DND-41 (cell line): ENCODE data around the gene TTC5.

Source experiments
- ATAC-seq: fragments of 200-7000 bp; cut with Tn5 transposase; 3 replicates; pipeline ENCODE4 v1.9.1; 2021; ENCODE audit warnings: low read depth; ENCODE audit not compliant: insufficient read depth
- DNase-seq: peaks from one replicate; pipeline ENCODE4 v3.0.0-alpha.2; 2020
- H2AFZ ChIP-seq: 2 replicates; pipeline ENCODE4 v1.6.0; 2012; ENCODE audit warnings: low read depth, low read length
- H3K27ac ChIP-seq: 2 replicates; pipeline ENCODE4 v1.5.1; 2012; ENCODE audit warnings: low read length, inconsistent platforms
- H3K27me3 ChIP-seq: fragments of 200-600 bp; sonication (generic); 2 replicates; pipeline ENCODE4 v1.6.0; 2012; ENCODE audit warnings: low read length, mild to moderate bottlenecking, inconsistent platforms; ENCODE audit not compliant: insufficient read depth, poor library complexity
- H3K36me3 ChIP-seq: 2 replicates; pipeline ENCODE4 v1.5.1; 2012; ENCODE audit warnings: low read length, inconsistent platforms; ENCODE audit not compliant: insufficient read depth
- H3K4me1 ChIP-seq: 2 replicates; pipeline ENCODE4 v1.5.1; 2012; ENCODE audit warnings: mild to moderate bottlenecking, low read length; ENCODE audit not compliant: insufficient read depth
- H3K4me2 ChIP-seq: 2 replicates; pipeline ENCODE4 v1.6.0; 2012; ENCODE audit warnings: mild to moderate bottlenecking, moderate library complexity, low read length, inconsistent platforms; ENCODE audit not compliant: insufficient read depth
- H3K4me3 ChIP-seq, 2 experiments: fragments of 200-600 bp in 1 of 2; shearing (Covaris generic) in 1 of 2; 2 replicates each; pipeline ENCODE4 v1.5.1; 2012 to 2016; ENCODE audit warnings: inconsistent platforms in 2 of 2, low read length in 2 of 2, mild to moderate bottlenecking in 2 of 2, low read depth in 1 of 2, moderate library complexity in 1 of 2
- H3K79me2 ChIP-seq: 2 replicates; pipeline ENCODE4 v1.6.0; 2012; ENCODE audit warnings: low read length, inconsistent platforms; ENCODE audit not compliant: insufficient read depth
- H3K9ac ChIP-seq: 2 replicates; pipeline ENCODE4 v1.6.0; 2012; ENCODE audit warnings: low read depth, mild to moderate bottlenecking, inconsistent platforms, low read length, moderate library complexity
- H3K9me3 ChIP-seq: 2 replicates; pipeline ENCODE4 v1.5.1; 2012; ENCODE audit warnings: low read length, moderate library complexity, mild to moderate bottlenecking, inconsistent platforms; ENCODE audit not compliant: insufficient read depth, severe bottlenecking
- H4K20me1 ChIP-seq: 2 replicates; pipeline ENCODE4 v1.6.0; 2012; ENCODE audit warnings: low read length; ENCODE audit not compliant: insufficient read depth
- CTCF ChIP-seq: IDR thresholded peaks from 2 replicates; pipeline ENCODE4 v1.5.1; 2012; ENCODE audit warnings: borderline replicate concordance, low read length, moderate library complexity, mild to moderate bottlenecking; ENCODE audit not compliant: poor library complexity, severe bottlenecking; ENCODE audit errors: extremely low read depth
- EZH2 ChIP-seq: IDR thresholded peaks from 3 replicates; pipeline ENCODE4 v1.6.1; 2012; ENCODE audit warnings: borderline replicate concordance, low read depth, mild to moderate bottlenecking, moderate library complexity, low read length, inconsistent platforms; ENCODE audit not compliant: severe bottlenecking

The TTC5 gene

GRCh38 chr14:20305265-20306078 lies at the start of gene TTC5:
Gene TTC5 (minus strand): TSS chr14:20305951. CDS start chr14:20305937, 14 bp downstream.
- ATAC-seq: peak; percentile 97
- H4K20me1 ChIP-seq: no peaks in the 10 kb centered on the region
- peak within 1 kb of the TSS; percentile 93 for H3K4me2 ChIP-seq
- H3K27ac ChIP-seq: peak within 1 kb of the TSS; percentile 63
- no peaks in the 10 kb centered on the region for H3K27me3 ChIP-seq
- H3K4me3 ChIP-seq: peak within 1 kb of the TSS; percentile 69 to 92
- H3K9me3 ChIP-seq: no peaks in the 10 kb centered on the region
- TF ChIP-seq EZH2 (no peak), CTCF (peak; percentile 97)
- peak; percentile 88 for DNase-seq
- peaks cover 27% of the 10 kb centered on the region for H3K79me2 ChIP-seq
- peaks cover 28% of the 10 kb centered on the region for H3K4me1 ChIP-seq
- H2AFZ ChIP-seq: peak within 1 kb of the TSS; percentile 93
- H3K36me3 ChIP-seq: peaks cover 13% of the 10 kb centered on the region; the same call in 1 of the 2 replicates
- peak within 1 kb of the TSS; percentile 63 for H3K9ac ChIP-seq

- H3K27me3 ChIP-seq: no peaks in the 10 kb centered on the region
- ATAC-seq (no peak), DNase-seq (no peak)
- H3K9ac ChIP-seq: no peak overlapping the region
- peaks cover 2% of the 10 kb centered on the region for H3K79me2 ChIP-seq
- H3K36me3 ChIP-seq: peaks cover 90% of the 10 kb centered on the region
- H3K4me2 ChIP-seq: no peak overlapping the region
- H3K9me3 ChIP-seq: no peaks in the 10 kb centered on the region
- H4K20me1 ChIP-seq: no peaks in the 10 kb centered on the region
- no peak overlapping the region for H3K4me3 ChIP-seq
- H2AFZ ChIP-seq: no peak overlapping the region
- no peaks in the 10 kb centered on the region; the same call in 1 of the 2 replicates for H3K4me1 ChIP-seq
- TF ChIP-seq EZH2 (no peak), CTCF (peak; percentile 15)
- H3K27ac ChIP-seq: no peak overlapping the region
Observed at GRCh38 chr14:20350860-20351259, 45.1 kb upstream of the TTC5 start.

GRCh38 chr14:20350282-20350681 lies 44.5 kb upstream of the TTC5 start:
- no peak overlapping the region for H3K9ac ChIP-seq
- no peaks in the 10 kb centered on the region for H3K9me3 ChIP-seq
- ATAC-seq (no peak), DNase-seq (no peak)
- no peaks in the 10 kb centered on the region for H4K20me1 ChIP-seq
- H3K27ac ChIP-seq: no peak overlapping the region
- no peak overlapping the region for H3K4me2 ChIP-seq
- no peak overlapping the region for H2AFZ ChIP-seq
- H3K4me1 ChIP-seq: peaks cover 6% of the 10 kb centered on the region
- peaks cover 91% of the 10 kb centered on the region for H3K36me3 ChIP-seq
- no peak overlapping the region for H3K4me3 ChIP-seq
- TF ChIP-seq CTCF (no peak), EZH2 (no peak)
- H3K79me2 ChIP-seq: peaks cover 6% of the 10 kb centered on the region
- H3K27me3 ChIP-seq: no peaks in the 10 kb centered on the region
